NCI-H2171 (cell line): ENCODE measurements around the gene CHMP3.
"Not testable (repeated sequence)": the region's sequence is repeated elsewhere in the genome, so short reads cannot be mapped to it uniquely, and the experiment has no call there.

Experiments
- DNase-seq: peaks from one replicate; lab custom pipeline; 2025; lab: John Stamatoyannopoulos, UW

The CHMP3 gene

GRCh38 chr2:86507600-86507999 lies 55.6 kb downstream of the CHMP3 start:
- DNase-seq, result no peak

GRCh38 chr2:86500325-86501083 lies 62.7 kb downstream of the CHMP3 start:
- no peak for DNase-seq

- no peak for DNase-seq
These were observed 63.9 kb downstream of the CHMP3 start for GRCh38 chr2:86499326-86499725.

- no peak for DNase-seq
These were observed 64.6 kb downstream of the CHMP3 start for GRCh38 chr2:86498468-86499260.

GRCh38 chr2:86496391-86496790 lies 66.9 kb downstream of the CHMP3 start:
- not testable (repeated sequence) for DNase-seq

- DNase-seq, result no peak
These were observed 71.2 kb downstream of the CHMP3 start for GRCh38 chr2:86492048-86492453.

GRCh38 chr2:86491088-86491487 lies 72.2 kb downstream of the CHMP3 start:
- no peak for DNase-seq

- DNase-seq, result no peak
These were observed 73.0 kb downstream of the CHMP3 start for GRCh38 chr2:86490245-86490644.

- no peak for DNase-seq
These were observed 73.7 kb downstream of the CHMP3 start for GRCh38 chr2:86489542-86489941.

GRCh38 chr2:86488561-86489250 lies 74.5 kb downstream of the CHMP3 start:
- no peak for DNase-seq

GRCh38 chr2:86487062-86487461 lies 76.2 kb downstream of the CHMP3 start:
- DNase-seq, result no peak

- no peak for DNase-seq
These were observed 77.4 kb downstream of the CHMP3 start for GRCh38 chr2:86485802-86486201.

- DNase-seq, result no peak
These were observed 78.1 kb downstream of the CHMP3 start for GRCh38 chr2:86485103-86485502.

- no peak for DNase-seq
These were observed 78.9 kb downstream of the CHMP3 start for GRCh38 chr2:86484385-86484784.

GRCh38 chr2:86482034-86482433 lies 81.2 kb downstream of the CHMP3 start:
- DNase-seq, result no peak

- DNase-seq, result no peak
These were observed 83.1 kb downstream of the CHMP3 start for GRCh38 chr2:86480105-86480504.

- DNase-seq, result no peak
These were observed 85.9 kb downstream of the CHMP3 start for GRCh38 chr2:86477349-86477748.

- DNase-seq, result no peak
These were observed 86.3 kb downstream of the CHMP3 start for GRCh38 chr2:86476918-86477317.

- DNase-seq, result no peak
These were observed 87.2 kb downstream of the CHMP3 start for GRCh38 chr2:86476092-86476491.

GRCh38 chr2:86471637-86472036 lies 91.6 kb downstream of the CHMP3 start:
- DNase-seq, result no peak

GRCh38 chr2:86470890-86471289 lies 92.4 kb downstream of the CHMP3 start:
- no peak for DNase-seq

- DNase-seq, result no peak
These were observed 94.8 kb downstream of the CHMP3 start for GRCh38 chr2:86468162-86469033.
